ENCODE results near the gene PTPRD. TPM values are rescaled to one million over a fixed set of nuclear protein-coding genes. Genes with fewer than 3 reads are reported as not detected.

The PTPRD gene
- total RNA-seq, 1 experiment from 2014 or later, result not detected

GRCh38 chr9:8852301-8852864, 1760.4 kb downstream of the PTPRD start:
- Histone ChIP-seq H3K36me3 (ENCODE audit: insufficient read depth, low read length, poor library complexity, severe bottlenecking) (no peaks in the 10 kb centered on the region), H3K27me3 (replicated peaks; ENCODE audit: insufficient read depth, low read depth, low read length, poor library complexity) (peaks cover 77% of the 10 kb centered on the region), H3K27ac (ENCODE audit: low read depth, low read length, poor library complexity, severe bottlenecking) (no peak overlapping the region), H3K4me1 (ENCODE audit: insufficient read depth, low read length, poor library complexity, severe bottlenecking) (no peaks in the 10 kb centered on the region), H3K9me3 (ENCODE audit: low read depth, low read length, poor library complexity, severe bottlenecking) (no peaks in the 10 kb centered on the region), H3K4me3 (ENCODE audit: low read depth, low read length, poor library complexity, severe bottlenecking) (no peak overlapping the region)
- ChIA-PET POLR2A (ENCODE audit: low non-redundant PET) (no interaction called here), CTCF (no interaction called here)
- TF ChIP-seq EZH2 (IDR thresholded peaks at IDR 0.05; ENCODE audit: borderline replicate concordance, low read depth, low read length, poor library complexity, severe bottlenecking) (no peak), CTCF (conservative IDR thresholded peaks at IDR 0.05; ENCODE audit: low read depth, low read length) (no peak)
- DNase-seq (ENCODE audit: low spot score), result no peak
- intact Hi-C loops (cut with micrococcal nuclease; ENCODE audit: unreplicated experiment), result no loop called here
- BruUV-seq (replicated peaks), result no TSS peak

- intact Hi-C loops (cut with micrococcal nuclease; ENCODE audit: unreplicated experiment), result no loop called here
- no TSS peak for BruUV-seq (replicated peaks)
- POLR2A ChIA-PET (ENCODE audit: low non-redundant PET), result no interaction called here
Observed at GRCh38 chr9:8850914-8851313, 1761.9 kb downstream of the PTPRD start.

GRCh38 chr9:8845808-8846207, 1767.0 kb downstream of the PTPRD start:
- TF ChIP-seq EZH2 (IDR thresholded peaks at IDR 0.05; ENCODE audit: borderline replicate concordance, low read depth, low read length, poor library complexity, severe bottlenecking), result no peak
- no peak for TF ChIP-seq CTCF (conservative IDR thresholded peaks at IDR 0.05; ENCODE audit: low read depth, low read length)
- CTCF ChIA-PET, result no interaction called here
- Histone ChIP-seq H3K4me1 (ENCODE audit: insufficient read depth, low read length, poor library complexity, severe bottlenecking) (no peaks in the 10 kb centered on the region), H3K9me3 (ENCODE audit: low read depth, low read length, poor library complexity, severe bottlenecking) (no peaks in the 10 kb centered on the region), H3K36me3 (ENCODE audit: insufficient read depth, low read length, poor library complexity, severe bottlenecking) (no peaks in the 10 kb centered on the region), H3K4me3 (ENCODE audit: low read depth, low read length, poor library complexity, severe bottlenecking) (no peak overlapping the region), H3K27me3 (replicated peaks; ENCODE audit: insufficient read depth, low read depth, low read length, poor library complexity) (peaks cover 24% of the 10 kb centered on the region), H3K27ac (ENCODE audit: low read depth, low read length, poor library complexity, severe bottlenecking) (no peak overlapping the region)
- no TSS peak for BruUV-seq (replicated peaks)
- intact Hi-C loops (cut with micrococcal nuclease; ENCODE audit: unreplicated experiment), result no loop called here
- DNase-seq (ENCODE audit: low spot score), result no peak
- POLR2A ChIA-PET (ENCODE audit: low non-redundant PET), result no interaction called here

More at GRCh38 chr9:8850914-8851313, 1761.9 kb downstream of the PTPRD start:
- H3K27me3 ChIP-seq (replicated peaks; ENCODE audit: insufficient read depth, low read depth, low read length, poor library complexity), result peaks cover 67% of the 10 kb centered on the region
- no peak overlapping the region for H3K27ac ChIP-seq (ENCODE audit: low read depth, low read length, poor library complexity, severe bottlenecking)
- no peak for DNase-seq (ENCODE audit: low spot score)
- H3K4me3 ChIP-seq (ENCODE audit: low read depth, low read length, poor library complexity, severe bottlenecking), result no peak overlapping the region
- CTCF ChIA-PET, result no interaction called here
- no peaks in the 10 kb centered on the region for H3K4me1 ChIP-seq (ENCODE audit: insufficient read depth, low read length, poor library complexity, severe bottlenecking)
- TF ChIP-seq CTCF (conservative IDR thresholded peaks at IDR 0.05; ENCODE audit: low read depth, low read length), result no peak
- TF ChIP-seq EZH2 (IDR thresholded peaks at IDR 0.05; ENCODE audit: borderline replicate concordance, low read depth, low read length, poor library complexity, severe bottlenecking), result no peak
- no peaks in the 10 kb centered on the region for H3K9me3 ChIP-seq (ENCODE audit: low read depth, low read length, poor library complexity, severe bottlenecking)
- H3K36me3 ChIP-seq (ENCODE audit: insufficient read depth, low read length, poor library complexity, severe bottlenecking), result no peaks in the 10 kb centered on the region
